ENCODE results near the gene FGFR4. TPM values are rescaled to one million over a fixed set of nuclear protein-coding genes. Genes with fewer than 3 reads are reported as not detected.
A peak's percentile ranks its signal among the peaks of the same experiment; 100 is the strongest.

Gene FGFR4
- total RNA-seq, 4 donors from 2014 or later: 15.3 to 86.2 (median 22.2) TPM

DNA sequence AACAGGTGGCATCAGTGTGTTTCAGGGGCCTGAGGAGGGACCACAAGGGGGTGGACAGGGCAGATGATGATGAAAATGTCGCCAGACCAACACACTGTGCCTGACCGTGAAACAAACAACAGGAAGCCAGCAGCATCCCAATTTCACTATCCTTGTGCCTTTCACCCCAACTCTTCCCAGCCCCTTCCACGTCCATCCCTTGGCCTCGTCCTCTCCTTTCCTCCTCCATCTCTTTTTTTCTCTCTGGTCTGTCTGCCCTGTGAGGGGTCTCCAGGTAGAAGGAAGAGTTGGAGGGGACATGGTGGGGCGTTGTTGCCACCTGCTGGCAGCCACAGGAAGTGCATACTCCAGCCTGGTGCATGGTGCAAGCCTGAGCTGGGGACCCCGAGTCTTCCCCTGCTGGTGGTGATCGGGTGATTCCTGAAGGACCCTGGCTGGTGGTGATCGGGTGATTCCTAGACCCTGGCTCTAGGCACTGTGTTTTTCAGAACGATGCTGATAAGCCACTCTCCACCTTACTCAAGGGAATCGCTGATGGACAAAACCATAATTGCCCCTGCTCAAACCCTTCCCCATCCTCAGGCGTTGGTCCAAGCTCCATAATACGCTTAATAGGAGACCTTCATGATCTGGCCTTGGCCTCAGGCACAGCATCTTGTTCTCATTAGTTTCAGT, 25.1 kb downstream of the FGFR4 start:
- WGBS, 2 donors (ENCODE audit: low coverage in 1 of 2): 13 to 24% methylated on average over 2 to 12 of the region's 12 CpGs
- no peaks in the 10 kb centered on the region for H3K36me3 ChIP-seq
- H3K27ac ChIP-seq: no peak overlapping the region
- H3K27me3 ChIP-seq: no peaks in the 10 kb centered on the region
- peaks cover 0 to 16% (median 7%) of the 10 kb centered on the region in 4 donors for H3K4me1 ChIP-seq
- no peak overlapping the region for H3K4me3 ChIP-seq
- H3K9me3 ChIP-seq: no peaks in the 10 kb centered on the region
- in situ Hi-C loops (cut with MboI; ENCODE audit: low pct_ligation_motif_present in 1 of 4, low pct_unique_long_range_greater_than_20kb in 1 of 4, low sequenced_read_pairs in 3 of 4): loop anchor here in 1 of 4 donors (25.0 kb wide), 1 partner anchor 175 kb away; no protein-coding TSS in a partner anchor
- no peak for TF ChIP-seq POLR2A (IDR thresholded peaks at IDR 0.05)
- TF ChIP-seq, protein P1, sequence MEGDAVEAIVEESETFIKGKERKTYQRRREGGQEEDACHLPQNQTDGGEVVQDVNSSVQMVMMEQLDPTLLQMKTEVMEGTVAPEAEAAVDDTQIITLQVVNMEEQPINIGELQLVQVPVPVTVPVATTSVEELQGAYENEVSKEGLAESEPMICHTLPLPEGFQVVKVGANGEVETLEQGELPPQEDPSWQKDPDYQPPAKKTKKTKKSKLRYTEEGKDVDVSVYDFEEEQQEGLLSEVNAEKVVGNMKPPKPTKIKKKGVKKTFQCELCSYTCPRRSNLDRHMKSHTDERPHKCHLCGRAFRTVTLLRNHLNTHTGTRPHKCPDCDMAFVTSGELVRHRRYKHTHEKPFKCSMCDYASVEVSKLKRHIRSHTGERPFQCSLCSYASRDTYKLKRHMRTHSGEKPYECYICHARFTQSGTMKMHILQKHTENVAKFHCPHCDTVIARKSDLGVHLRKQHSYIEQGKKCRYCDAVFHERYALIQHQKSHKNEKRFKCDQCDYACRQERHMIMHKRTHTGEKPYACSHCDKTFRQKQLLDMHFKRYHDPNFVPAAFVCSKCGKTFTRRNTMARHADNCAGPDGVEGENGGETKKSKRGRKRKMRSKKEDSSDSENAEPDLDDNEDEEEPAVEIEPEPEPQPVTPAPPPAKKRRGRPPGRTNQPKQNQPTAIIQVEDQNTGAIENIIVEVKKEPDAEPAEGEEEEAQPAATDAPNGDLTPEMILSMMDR (IDR thresholded peaks at IDR 0.05): peak; percentile 93 to 98 (median 93)
- peak; percentile 60 for DNase-seq
- intact Hi-C loops (cut with DNase I; ENCODE audit: low total_unique reads): no loop called here

DNA sequence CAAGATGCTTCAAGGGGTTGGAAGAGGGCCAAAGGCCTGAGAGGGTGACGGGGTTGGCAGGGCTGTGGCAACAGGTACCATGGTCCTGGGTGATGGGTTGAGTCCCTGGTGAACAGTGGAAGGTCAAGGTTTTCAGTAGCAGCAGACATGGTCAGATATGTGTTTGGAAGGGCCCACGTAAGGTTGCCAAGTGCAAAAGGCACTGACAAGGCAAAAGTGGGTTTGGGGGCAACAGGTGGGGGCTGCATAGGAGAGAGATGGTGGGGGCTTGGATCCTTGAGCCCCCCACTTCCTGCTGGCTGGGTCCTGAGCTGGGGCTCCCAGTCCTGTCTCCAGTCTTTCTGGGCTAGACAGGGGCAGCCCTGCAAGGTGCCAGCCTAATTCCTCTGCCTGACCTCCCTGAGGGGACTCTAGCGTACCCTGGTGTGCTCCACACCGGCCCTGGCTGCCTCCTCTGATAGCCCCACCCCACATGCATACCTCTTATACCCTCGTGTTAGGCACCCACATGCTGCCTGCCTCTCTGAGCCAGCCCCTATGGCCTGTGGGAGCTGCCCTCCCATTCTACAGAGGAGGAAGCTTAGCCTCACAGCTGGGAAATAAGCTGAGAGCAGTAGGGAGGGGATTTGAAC, 26.0 kb downstream of the FGFR4 start:
- DNase-seq: no peak
- H3K4me3 ChIP-seq: no peak overlapping the region
- H3K27me3 ChIP-seq: no peaks in the 10 kb centered on the region
- no peaks in the 10 kb centered on the region for H3K36me3 ChIP-seq
- no peak for TF ChIP-seq POLR2A (IDR thresholded peaks at IDR 0.05)
- TF ChIP-seq POLR2AphosphoS5 (IDR thresholded peaks at IDR 0.05): no peak
- no peak for TF ChIP-seq EP300 (IDR thresholded peaks at IDR 0.05; ENCODE audit: low read depth)
- TF ChIP-seq, protein P1 (IDR thresholded peaks at IDR 0.05): no peak
- in situ Hi-C loops (cut with MboI; ENCODE audit: low pct_ligation_motif_present in 1 of 4, low pct_unique_long_range_greater_than_20kb in 1 of 4, low sequenced_read_pairs in 3 of 4) (loop anchor here in 1 of 4 donors (25.0 kb wide), 1 partner anchor 175 kb away; no protein-coding TSS in a partner anchor), intact Hi-C loops (cut with DNase I; ENCODE audit: low total_unique reads) (no loop called here)
- no peak overlapping the region for H3K27ac ChIP-seq
- 83% methylated on average over 2 of the region's 5 CpGs; no CpG with 5 or more reads in 1 of the 2 donors for WGBS, 2 donors (ENCODE audit: low coverage in 1 of 2)
- H3K9me3 ChIP-seq: no peaks in the 10 kb centered on the region
- H3K4me1 ChIP-seq: peaks cover 0 to 20% (median 8%) of the 10 kb centered on the region in 4 donors

DNA sequence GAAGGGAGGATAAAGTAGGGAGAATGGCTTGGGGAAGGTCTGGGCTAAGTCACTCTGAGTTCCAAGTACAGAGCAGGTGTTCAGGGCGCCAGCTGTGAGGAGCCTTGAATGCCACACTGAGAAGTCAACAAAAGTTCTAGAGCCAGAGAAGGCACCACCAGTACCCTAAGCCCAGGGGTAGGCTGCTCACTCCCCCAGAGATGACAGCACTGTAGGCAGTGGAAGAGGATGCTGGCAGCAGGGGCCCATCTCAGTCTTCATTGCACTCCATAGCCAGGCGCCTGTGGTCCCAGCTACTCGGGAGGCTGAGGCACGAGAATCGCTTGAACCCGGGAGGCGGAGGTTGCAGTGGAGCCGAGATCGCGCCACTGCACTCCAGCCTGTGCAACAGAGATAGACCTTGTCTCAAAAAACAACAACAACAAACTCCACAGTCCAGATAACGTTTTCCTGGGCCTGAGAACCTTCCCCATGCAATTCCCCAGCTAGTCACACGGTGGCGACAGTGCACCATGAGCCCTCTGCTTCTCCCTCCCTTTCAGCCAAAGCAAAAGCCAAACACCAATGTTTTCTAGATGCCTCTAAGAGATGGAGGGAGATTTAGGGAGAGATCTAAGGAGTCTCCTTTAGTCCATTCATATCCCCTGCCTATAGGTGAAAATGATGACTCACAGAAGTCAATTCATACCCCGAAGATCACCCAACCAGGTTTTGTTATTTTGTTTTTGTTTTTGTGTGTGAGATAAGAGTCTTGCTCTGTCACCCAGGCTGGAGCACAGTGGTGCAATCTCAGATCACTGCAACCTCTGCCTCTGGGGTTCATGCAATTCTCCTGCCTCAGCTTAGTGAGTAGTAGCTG, 27.1 kb downstream of the FGFR4 start:
- WGBS, 2 donors (ENCODE audit: low coverage in 1 of 2): 20 to 64% methylated on average over 2 to 14 of the region's 14 CpGs
- peak; percentile 81 for DNase-seq
- in situ Hi-C loops (cut with MboI; ENCODE audit: low pct_ligation_motif_present in 1 of 4, low pct_unique_long_range_greater_than_20kb in 1 of 4, low sequenced_read_pairs in 3 of 4) (loop anchor here in 1 of 4 donors (25.0 kb wide), 1 partner anchor 174 kb away; no protein-coding TSS in a partner anchor), intact Hi-C loops (cut with DNase I; ENCODE audit: low total_unique reads) (loop anchor here (2.0 kb wide), 1 partner anchor 19 kb away; the partner anchor contains the start of gene NSD1)
- Histone ChIP-seq H3K4me1 (peaks cover 0 to 20% (median 8%) of the 10 kb centered on the region in 4 donors), H3K27me3 (no peaks in the 10 kb centered on the region), H3K27ac (peak overlapping the region in 2 of 4 donors; percentile 26 to 41), H3K9me3 (no peaks in the 10 kb centered on the region), H3K36me3 (no peaks in the 10 kb centered on the region), H3K4me3 (no peak overlapping the region)
- no peak for TF ChIP-seq EP300 (IDR thresholded peaks at IDR 0.05; ENCODE audit: low read depth)
- TF ChIP-seq, protein P1 (IDR thresholded peaks at IDR 0.05): peak; percentile 96 to 99 (median 98)

All from transverse colon (tissue), 4 donors.